K562 (cell line): ENCODE measurements around the gene NEURL1. TPM values are rescaled to one million over a fixed set of nuclear protein-coding genes. Genes with fewer than 3 reads are reported as not detected.

Experiments
- ATAC-seq: fragments of 200-7000 bp; cut with Tn5 transposase; 3 replicates; pipeline ENCODE4 v1.9.1; 2020; ENCODE audit warnings: moderate library complexity
- BruUV-seq: library from RNA; stranded (reverse); fragments of 400-500 nt; replicated peaks from 2 replicates; lab custom pipeline; 2021; lab: Mats Ljungman, UMichigan
- CTCF ChIA-PET: fragments of 300-600 bp; formaldehyde crosslinking; extraction: SDS; loops from one replicate; lab custom pipeline; 2021; ENCODE audit warnings: low intra/inter-chr PET ratio; lab: Yijun Ruan, JAX
- POLR2A ChIA-PET: fragments of 300-600, 350-650 bp; sonication (Branson Sonifier 250); formaldehyde crosslinking; extraction: SDS; loops from one replicate; lab custom pipeline; 2021; ENCODE audit warnings: antibody characterized with exemption, inconsistent platforms; lab: Yijun Ruan, JAX
- DNase-seq, 4 experiments: peaks; one replicate each; pipeline versions ENCODE4 v3.0.0 to v3.0.0-alpha.2; 2011 to 2018; ENCODE audit warnings: low spot score in 3 of 4, mixed read lengths in 3 of 4; ENCODE audit errors: extremely low read depth in 1 of 4
- FAIRE-seq: peaks from 2 replicates; lab custom pipeline; 2011; peaks lifted over from hg19 to GRCh38; lab: Jason Lieb, UNC
- H2AFZ ChIP-seq: 2 replicates; pipeline ENCODE4 v1.6.0; 2011; ENCODE audit warnings: low read depth, low read length, control low read depth, inconsistent platforms
- H3K27ac ChIP-seq: fragments of 200-600 bp; 3 replicates; pipeline ENCODE4 v1.8.0; 2011; ENCODE audit warnings: low read depth, mild to moderate bottlenecking, control low read depth, inconsistent platforms, low read length, moderate library complexity, mixed read lengths; ENCODE audit errors: extremely low read depth
- H3K27me3 ChIP-seq, 2 experiments: fragments of 300-600 bp in 1 of 2; 2 replicates in 1 of 2; 3 replicates in 1 of 2; pipeline versions ENCODE4 v1.6.0 to v1.8.0; 2011; ENCODE audit warnings: inconsistent platforms in 2 of 2, low read length in 2 of 2, mild to moderate bottlenecking in 1 of 2, mixed read lengths in 1 of 2, moderate library complexity in 1 of 2; ENCODE audit not compliant: control insufficient read depth in 2 of 2, insufficient read depth in 2 of 2
- H3K36me3 ChIP-seq: fragments of 300-600 bp; 3 replicates; pipeline ENCODE4 v1.8.0; 2011; ENCODE audit warnings: mild to moderate bottlenecking, low read length, inconsistent platforms; ENCODE audit not compliant: control insufficient read depth, insufficient read depth
- H3K4me1 ChIP-seq, 2 experiments: fragments of 200-600 bp in 1 of 2; replicated peaks in 1 of 2; 2 replicates in 1 of 2; 3 replicates in 1 of 2; pipeline versions ENCODE4 v1.5.1 to v1.8.0; 2011; ENCODE audit warnings: inconsistent platforms in 2 of 2, low read length in 2 of 2, mild to moderate bottlenecking in 1 of 2, mixed read lengths in 1 of 2, moderate library complexity in 1 of 2; ENCODE audit not compliant: control insufficient read depth in 2 of 2, insufficient read depth in 2 of 2
- H3K4me2 ChIP-seq: 2 replicates; pipeline ENCODE4 v1.6.1; 2011; ENCODE audit warnings: low read length, control low read depth, inconsistent platforms, mixed read lengths; ENCODE audit not compliant: insufficient read depth
- H3K4me3 ChIP-seq: fragments of 200-600 bp; sonication (generic), shearing (Covaris generic); 2 replicates; pipeline ENCODE4 v1.5.1; 2016; ENCODE audit warnings: control low read depth, inconsistent platforms
- H3K79me2 ChIP-seq: fragments of 200-600 bp; 3 replicates; pipeline ENCODE4 v1.8.0; 2011; ENCODE audit warnings: low read length, inconsistent platforms; ENCODE audit not compliant: control insufficient read depth, insufficient read depth
- H3K9ac ChIP-seq, 2 experiments: 2 replicates each; pipeline versions ENCODE4 v1.6.0 to v1.6.1; 2011; ENCODE audit warnings: low read depth in 2 of 2, low read length in 2 of 2, control low read depth in 1 of 2, inconsistent platforms in 1 of 2, mild to moderate bottlenecking in 1 of 2, mixed read lengths in 1 of 2; ENCODE audit not compliant: insufficient read depth in 1 of 2
- H3K9me1 ChIP-seq: one replicate; pipeline ENCODE4 v1.6.0; 2011; ENCODE audit warnings: inconsistent platforms, mild to moderate bottlenecking, low read length, moderate library complexity; ENCODE audit not compliant: control insufficient read depth, insufficient read depth
- H3K9me3 ChIP-seq: replicated peaks from 2 replicates; pipeline ENCODE4 v1.5.1; 2011; ENCODE audit warnings: low read depth, low read length, inconsistent platforms; ENCODE audit not compliant: control insufficient read depth, insufficient read depth
- H4K20me1 ChIP-seq: replicated peaks from 2 replicates; pipeline ENCODE4 v1.6.1; 2011; ENCODE audit warnings: low read length, inconsistent platforms, mixed read lengths; ENCODE audit not compliant: control insufficient read depth, insufficient read depth
- HNRNPH1 ChIP-seq: fragments of 200-400 bp; formaldehyde crosslinking; optimal IDR thresholded peaks from 2 replicates; pipeline ENCODE3; 2017; ENCODE audit warnings: low read depth, mild to moderate bottlenecking, low read length, moderate library complexity
- MAFF ChIP-seq: IDR thresholded peaks from 2 replicates; pipeline ENCODE4 v1.6.1; 2012; ENCODE audit warnings: low read length, improper control_type of control experiment
- POLR2A ChIP-seq: fragments of 450-650 bp; conservative IDR thresholded peaks from 2 replicates; pipeline ENCODE4 v1.6.1; 2016
- RHOXF2B ChIP-seq: fragments of 250-450 bp; sonication (Bioruptor Pico); conservative IDR thresholded peaks from 2 replicates; pipeline ENCODE4 v1.5.1; 2021
- SNIP1 ChIP-seq: fragments of 450-650 bp; IDR thresholded peaks from 2 replicates; pipeline ENCODE4 v1.7.1; 2017; ENCODE audit warnings: low read depth, mild to moderate bottlenecking
- XRCC5 ChIP-seq: fragments of 200-400 bp; formaldehyde crosslinking; IDR thresholded peaks from 2 replicates; pipeline ENCODE4 v1.6.1; 2017; ENCODE audit warnings: low read depth, mild to moderate bottlenecking, low read length
- ZFPM2 ChIP-seq: fragments of 250-450 bp; sonication (Bioruptor Pico); IDR thresholded peaks from 2 replicates; pipeline ENCODE4 v1.5.1; 2022; ENCODE audit warnings: mild to moderate bottlenecking
- WGBS: fragments of 100-300 bp; shearing (Covaris generic); methylation state at CpG from one replicate; pipeline ENCODE4 v1.1.6; 2016; ENCODE audit warnings: low coverage, mixed read lengths; ENCODE audit not compliant: insufficient coverage; ENCODE audit errors: missing lambda C conversion rate; 5-methylcytosine and 5-hydroxymethylcytosine counted together
- in situ Hi-C: fragments of 300-500 bp; cut with MboI; formaldehyde crosslinking; loops from 4 replicates; pipeline ENCODE4 v1.15.0; 2018; ENCODE audit warnings: inconsistent platforms, mixed read lengths
- intact Hi-C: fragments of 100-400 bp; cut with micrococcal nuclease; formaldehyde crosslinking; loops from 2 replicates; pipeline ENCODE4 v1.14.2; 2022
- polyA plus RNA-seq, 8 experiments: library from polyadenylated mRNA; depleted of rRNA in 4 of 8; stranded (reverse) in 5 of 8; unstranded in 3 of 8; fragments of >200 nt; fragmentation: Nextera tagmentation in 2 of 8; fragmentation: Illumina TruSeq in 1 of 8; extraction: Ambion mirVana in 2 of 8; extraction: Trizol in 1 of 8; gene quantifications; 2 replicates each; pipeline versions ENCODE4 v1.2.1 to v1.2.3, GENCODE V29; 2011 to 2014; ENCODE audit warnings: inconsistent platforms in 1 of 8, missing spikeins in 1 of 8
- total RNA-seq, 7 experiments: library from RNA; depleted of rRNA in 6 of 7; stranded (reverse); fragments of >200 nt in 6 of 7; fragmentation: Illumina TruSeq in 2 of 7; extraction: Trizol in 2 of 7; gene quantifications; 2 replicates each; pipeline versions ENCODE4 v1.2.1 to v1.2.3, GENCODE V29; 2011 to 2021; ENCODE audit warnings: low replicate concordance in 1 of 7
- TF ChIP-seq, protein P1 (sequence below), 2 experiments: IDR thresholded peaks in 1 of 2; conservative IDR thresholded peaks in 1 of 2; 2 replicates each; pipeline ENCODE4 v1.6.1; 2016; ENCODE audit warnings: low read depth in 2 of 2, mild to moderate bottlenecking in 1 of 2, missing compliant biosample characterization in 1 of 2, missing genetic modification characterization in 1 of 2, moderate library complexity in 1 of 2

The NEURL1 gene
- total and polyA plus RNA-seq, 9 of the 15 experiments (the other 6 are each of a cell fraction or from before 2014, with no cell fraction given), result 0.01 to 0.45 (median 0.16) TPM; not detected in 5

DNA sequence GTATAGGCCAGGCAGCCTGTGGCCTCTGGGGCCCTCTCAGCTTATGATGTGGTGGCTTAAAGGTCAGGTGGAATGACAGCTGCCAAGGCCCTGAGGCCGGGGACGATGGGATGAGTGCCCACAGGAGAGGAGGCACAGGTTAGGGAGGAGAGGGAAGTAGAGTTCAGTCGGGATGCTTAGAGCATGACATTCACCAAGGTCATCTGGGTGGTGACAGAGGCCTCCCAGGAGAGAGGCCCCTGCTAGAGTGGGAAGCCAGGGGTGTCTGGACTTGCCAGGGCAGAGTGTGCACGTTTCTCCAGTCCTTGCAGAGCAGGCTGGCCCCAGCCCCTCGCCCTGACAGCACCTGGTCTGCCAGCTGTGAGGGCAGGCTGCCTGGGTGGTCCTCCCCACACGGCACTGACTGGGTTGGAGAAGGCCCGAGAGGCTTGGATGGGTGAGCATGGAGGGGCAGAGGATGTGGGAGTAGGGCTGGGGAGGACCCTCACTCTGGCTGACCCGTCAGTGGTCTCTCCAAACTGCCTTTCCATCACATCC, 36.3 kb upstream of the NEURL1 start:
- no peaks in the 10 kb centered on the region for H3K9me3 ChIP-seq
- intact Hi-C loops, result no loop called here
- no peak overlapping the region for H3K9ac ChIP-seq

DNA sequence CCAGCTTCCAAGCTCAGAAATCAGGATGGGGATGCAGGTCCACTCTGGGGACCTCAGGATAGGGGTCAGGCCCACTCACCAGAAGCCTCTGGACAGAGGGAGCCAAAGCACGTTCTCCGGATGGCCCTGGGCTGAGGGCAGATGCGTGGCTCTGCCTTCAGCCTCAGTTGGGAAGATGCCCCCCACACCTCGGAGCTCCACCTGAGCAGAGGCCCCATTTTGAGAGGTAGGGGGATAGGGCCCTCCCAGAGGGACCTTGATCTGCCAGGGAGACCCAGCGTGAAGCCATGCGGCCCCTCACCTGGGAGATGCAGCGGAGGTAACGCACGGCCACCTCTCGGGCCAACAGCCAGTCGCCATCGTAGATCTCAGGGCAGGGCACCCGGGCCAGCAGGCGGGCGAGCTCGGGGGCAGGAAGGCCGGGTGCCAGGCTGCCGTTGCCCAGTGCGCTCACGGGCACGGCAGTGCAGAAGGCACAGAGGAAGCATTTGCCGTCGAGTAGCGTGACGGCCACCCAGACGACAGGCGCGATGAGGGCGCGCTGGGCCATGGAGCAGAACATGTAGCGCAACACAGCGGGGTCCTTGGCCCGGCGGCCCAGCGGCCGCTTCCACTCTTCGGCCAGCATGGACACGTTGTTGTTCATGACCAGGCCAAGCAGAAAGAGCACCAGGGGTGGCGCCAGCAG, 35.5 kb upstream of the NEURL1 start:
- Histone ChIP-seq H3K27ac (no peak overlapping the region), H3K4me2 (no peak overlapping the region), H4K20me1 (no peaks in the 10 kb centered on the region; the same call in 1 of the 2 replicates), H3K4me3 (no peak overlapping the region), H3K9me1 (no peaks in the 10 kb centered on the region), H3K36me3 (no peaks in the 10 kb centered on the region), H3K9ac (no peak overlapping the region), H3K9me3 (no peaks in the 10 kb centered on the region), H3K4me1 (peaks cover 0 to 6% of the 10 kb centered on the region in 2 experiments; a peak in 2 of 5 replicates), H3K27me3 (no peaks in the 10 kb centered on the region; a peak in 2 of 5 replicates), H2AFZ (no peak overlapping the region), H3K79me2 (no peaks in the 10 kb centered on the region)
- in situ Hi-C loops (no loop called here), intact Hi-C loops (no loop called here)
- ATAC-seq (no peak), FAIRE-seq (no peak), DNase-seq (no peak)
- no TSS peak for BruUV-seq
- TF ChIP-seq, protein P1, sequence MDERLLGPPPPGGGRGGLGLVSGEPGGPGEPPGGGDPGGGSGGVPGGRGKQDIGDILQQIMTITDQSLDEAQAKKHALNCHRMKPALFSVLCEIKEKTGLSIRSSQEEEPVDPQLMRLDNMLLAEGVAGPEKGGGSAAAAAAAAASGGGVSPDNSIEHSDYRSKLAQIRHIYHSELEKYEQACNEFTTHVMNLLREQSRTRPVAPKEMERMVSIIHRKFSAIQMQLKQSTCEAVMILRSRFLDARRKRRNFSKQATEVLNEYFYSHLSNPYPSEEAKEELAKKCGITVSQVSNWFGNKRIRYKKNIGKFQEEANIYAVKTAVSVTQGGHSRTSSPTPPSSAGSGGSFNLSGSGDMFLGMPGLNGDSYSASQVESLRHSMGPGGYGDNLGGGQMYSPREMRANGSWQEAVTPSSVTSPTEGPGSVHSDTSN (CRISPR knock-in tag; IDR thresholded peaks at IDR 0.05; ENCODE audit: low read depth), result no peak
- TF ChIP-seq, protein P1 (tag; conservative IDR thresholded peaks at IDR 0.05; ENCODE audit: low read depth), result no peak
- no peak for TF ChIP-seq XRCC5
- TF ChIP-seq POLR2A, result no peak
- POLR2A ChIA-PET, result interaction anchor here (0.6 kb wide), 1 partner anchor 52 kb away, joined by 3 read pairs; no protein-coding TSS in a partner anchor
- CTCF ChIA-PET, result no interaction called here
- WGBS, result 42% methylated on average over 27 of the region's 39 CpGs

More for the DNA sequence above, 36.3 kb upstream of the NEURL1 start:
- Histone ChIP-seq H3K27me3 (no peaks in the 10 kb centered on the region), H3K4me1 (peaks cover 0 to 11% of the 10 kb centered on the region in 2 experiments; a peak in 2 of 5 replicates), H3K27ac (no peak overlapping the region), H3K4me3 (no peak overlapping the region), H3K79me2 (no peaks in the 10 kb centered on the region), H3K4me2 (no peak overlapping the region), H2AFZ (no peak overlapping the region), H3K9me1 (no peaks in the 10 kb centered on the region), H3K36me3 (no peaks in the 10 kb centered on the region), H4K20me1 (no peaks in the 10 kb centered on the region; the same call in 1 of the 2 replicates)
- no peak for TF ChIP-seq HNRNPH1
- TF ChIP-seq ZFPM2, result no peak
- TF ChIP-seq RHOXF2B (CRISPR knock-in tag), result no peak
- TF ChIP-seq SNIP1, result no peak
- no peak for TF ChIP-seq MAFF
- ATAC-seq, result no peak
- no TSS peak for BruUV-seq
- no peak for DNase-seq
- FAIRE-seq, result no peak
- 14% methylated on average over 7 of the region's 8 CpGs for WGBS
- ChIA-PET CTCF (no interaction called here), POLR2A (no interaction called here)
- in situ Hi-C loops, result no loop called here
